ENCODE data around the gene ELMO1.

Gene ELMO1

GRCh38 chr7:36810032-36810431, 638.6 kb downstream of the ELMO1 start:
- H3K9me2 ChIP-seq (replicated peaks; ENCODE audit: control insufficient read depth, low read length) = no peaks in the 10 kb centered on the region
- H3K36me3 ChIP-seq (ENCODE audit: control insufficient read depth, low read length) = no peaks in the 10 kb centered on the region
- H4K20me1 ChIP-seq (ENCODE audit: control insufficient read depth, insufficient read depth, low read depth, low read length) = no peaks in the 10 kb centered on the region
- no peak overlapping the region for H3K4me3 ChIP-seq (ENCODE audit: low read length)
- no peaks in the 10 kb centered on the region for H3K27me3 ChIP-seq (ENCODE audit: control insufficient read depth, low read length)
- TF ChIP-seq CTCF (IDR thresholded peaks at IDR 0.05; ENCODE audit: low read depth, low read length, poor library complexity, severe bottlenecking) (no peak), EZH2phosphoT487 (IDR thresholded peaks at IDR 0.05; ENCODE audit: borderline replicate concordance, low read length) (no peak)
- H3K79me2 ChIP-seq (ENCODE audit: control insufficient read depth, low read length) = no peaks in the 10 kb centered on the region
- H3F3A ChIP-seq (ENCODE audit: control insufficient read depth, insufficient read depth) = no peaks in the 10 kb centered on the region
- no peaks in the 10 kb centered on the region for H3K4me1 ChIP-seq (ENCODE audit: control insufficient read depth, low read length)
- no peaks in the 10 kb centered on the region for H3K9me3 ChIP-seq (ENCODE audit: control insufficient read depth, insufficient read depth, low read length)
- no peak overlapping the region for H3K27ac ChIP-seq (ENCODE audit: low read depth, low read length)
- H3K4me2 ChIP-seq (ENCODE audit: low read length) = no peak overlapping the region

DNA sequence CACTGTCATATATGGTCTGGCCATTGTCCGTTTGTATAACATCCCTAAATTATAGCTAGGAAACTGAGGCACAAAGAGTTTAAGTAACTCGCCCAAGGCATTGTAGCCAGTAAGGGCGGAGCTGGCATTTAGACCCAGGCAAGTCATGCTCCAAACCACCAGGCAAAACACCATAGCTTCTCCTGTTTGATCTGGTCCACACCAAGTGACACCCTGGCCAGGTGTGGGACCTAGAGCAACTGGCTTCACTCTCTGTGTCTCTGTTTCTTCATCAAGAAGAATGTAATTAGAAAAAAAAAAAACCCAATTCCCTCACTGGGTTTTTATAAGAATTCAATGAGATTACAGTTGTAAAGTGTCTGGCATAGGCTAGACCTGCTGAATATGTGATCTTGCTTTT, 639.2 kb downstream of the ELMO1 start:
- H3K4me2 ChIP-seq (ENCODE audit: low read length) = no peak overlapping the region
- no peaks in the 10 kb centered on the region for H3K36me3 ChIP-seq (ENCODE audit: control insufficient read depth, low read length)
- H3K27ac ChIP-seq (ENCODE audit: low read depth, low read length) = no peak overlapping the region
- TF ChIP-seq EZH2phosphoT487 (IDR thresholded peaks at IDR 0.05; ENCODE audit: borderline replicate concordance, low read length) (no peak), CTCF (IDR thresholded peaks at IDR 0.05; ENCODE audit: low read depth, low read length, poor library complexity, severe bottlenecking) (no peak)
- no peak overlapping the region for H3K4me3 ChIP-seq (ENCODE audit: low read length)
- H3F3A ChIP-seq (ENCODE audit: control insufficient read depth, insufficient read depth) = no peaks in the 10 kb centered on the region
- H3K27me3 ChIP-seq (ENCODE audit: control insufficient read depth, low read length) = no peaks in the 10 kb centered on the region
- no peaks in the 10 kb centered on the region for H4K20me1 ChIP-seq (ENCODE audit: control insufficient read depth, insufficient read depth, low read depth, low read length)
- H3K4me1 ChIP-seq (ENCODE audit: control insufficient read depth, low read length) = no peaks in the 10 kb centered on the region
- H3K79me2 ChIP-seq (ENCODE audit: control insufficient read depth, low read length) = no peaks in the 10 kb centered on the region
- no peaks in the 10 kb centered on the region for H3K9me3 ChIP-seq (ENCODE audit: control insufficient read depth, insufficient read depth, low read length)
- no peaks in the 10 kb centered on the region for H3K9me2 ChIP-seq (replicated peaks; ENCODE audit: control insufficient read depth, low read length)

DNA sequence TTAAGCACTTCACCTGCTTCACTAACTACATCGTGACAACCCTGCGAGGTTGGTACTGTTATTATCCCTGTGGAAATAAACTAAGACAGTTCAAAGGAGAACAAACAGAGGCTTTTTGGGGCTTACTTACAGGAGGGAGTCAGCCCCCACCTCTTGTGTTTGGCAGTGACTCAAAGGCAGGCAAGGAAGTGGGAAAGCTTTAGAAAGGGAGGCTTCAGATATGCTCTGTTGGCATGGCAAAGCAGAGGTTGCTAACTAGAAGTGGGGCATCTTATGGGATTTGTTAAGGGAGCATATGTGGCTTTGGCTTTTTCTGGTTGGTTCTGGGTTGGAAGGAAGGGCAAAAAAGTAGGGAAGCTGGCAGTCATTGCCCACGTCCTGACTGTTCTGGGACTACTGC, 639.6 kb downstream of the ELMO1 start:
- Histone ChIP-seq H3K9me2 (replicated peaks; ENCODE audit: control insufficient read depth, low read length) (no peaks in the 10 kb centered on the region), H3K27me3 (ENCODE audit: control insufficient read depth, low read length) (no peaks in the 10 kb centered on the region), H3F3A (ENCODE audit: control insufficient read depth, insufficient read depth) (no peaks in the 10 kb centered on the region), H3K4me2 (ENCODE audit: low read length) (no peak overlapping the region), H3K36me3 (ENCODE audit: control insufficient read depth, low read length) (no peaks in the 10 kb centered on the region), H3K27ac (ENCODE audit: low read depth, low read length) (no peak overlapping the region), H4K20me1 (ENCODE audit: control insufficient read depth, insufficient read depth, low read depth, low read length) (no peaks in the 10 kb centered on the region), H3K9me3 (ENCODE audit: control insufficient read depth, insufficient read depth, low read length) (no peaks in the 10 kb centered on the region), H3K4me3 (ENCODE audit: low read length) (no peak overlapping the region), H3K4me1 (ENCODE audit: control insufficient read depth, low read length) (no peaks in the 10 kb centered on the region), H3K79me2 (ENCODE audit: control insufficient read depth, low read length) (no peaks in the 10 kb centered on the region)
- TF ChIP-seq CTCF (IDR thresholded peaks at IDR 0.05; ENCODE audit: low read depth, low read length, poor library complexity, severe bottlenecking) (no peak), EZH2phosphoT487 (IDR thresholded peaks at IDR 0.05; ENCODE audit: borderline replicate concordance, low read length) (no peak)

DNA sequence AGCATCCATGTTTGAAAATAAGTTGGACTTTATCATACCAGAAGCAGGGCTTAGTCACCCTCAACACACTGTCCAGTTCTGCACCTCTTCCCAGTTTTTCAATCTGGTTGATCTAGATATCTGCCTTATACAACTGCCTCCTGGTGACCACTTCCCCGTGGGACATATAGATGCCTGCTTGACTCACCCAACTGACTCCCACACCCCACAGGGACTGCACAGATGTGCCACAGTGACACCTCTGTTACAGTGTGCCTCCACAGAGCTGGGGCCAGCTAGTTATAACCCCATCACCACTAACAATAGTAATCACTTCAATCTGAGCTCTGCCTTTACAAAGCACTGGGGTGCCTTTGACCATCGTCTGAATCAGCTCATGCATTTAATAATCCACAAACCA, 641.8 kb downstream of the ELMO1 start:
- Histone ChIP-seq H3F3A (ENCODE audit: control insufficient read depth, insufficient read depth) (no peaks in the 10 kb centered on the region), H3K27ac (ENCODE audit: low read depth, low read length) (no peak overlapping the region), H3K4me2 (ENCODE audit: low read length) (no peak overlapping the region), H3K79me2 (ENCODE audit: control insufficient read depth, low read length) (no peaks in the 10 kb centered on the region), H3K36me3 (ENCODE audit: control insufficient read depth, low read length) (no peaks in the 10 kb centered on the region), H4K20me1 (ENCODE audit: control insufficient read depth, insufficient read depth, low read depth, low read length) (no peaks in the 10 kb centered on the region), H3K9me2 (replicated peaks; ENCODE audit: control insufficient read depth, low read length) (no peaks in the 10 kb centered on the region), H3K4me3 (ENCODE audit: low read length) (no peak overlapping the region), H3K27me3 (ENCODE audit: control insufficient read depth, low read length) (no peaks in the 10 kb centered on the region), H3K9me3 (ENCODE audit: control insufficient read depth, insufficient read depth, low read length) (no peaks in the 10 kb centered on the region), H3K4me1 (ENCODE audit: control insufficient read depth, low read length) (no peaks in the 10 kb centered on the region)
- no peak for TF ChIP-seq CTCF (IDR thresholded peaks at IDR 0.05; ENCODE audit: low read depth, low read length, poor library complexity, severe bottlenecking)
- TF ChIP-seq EZH2phosphoT487 (IDR thresholded peaks at IDR 0.05; ENCODE audit: borderline replicate concordance, low read length) = no peak
